Mononuclear cell (primary cell): ENCODE results near the gene MB21D2. TPM values are rescaled to one million over a fixed set of nuclear protein-coding genes. Genes with fewer than 3 reads are reported as not detected.

Source experiments
- H3K27me3 ChIP-seq: 2 replicates; pipeline ENCODE4 v1.6.0; 2011; ENCODE audit warnings: low read length, control low read depth; ENCODE audit not compliant: insufficient read depth
- H3K4me1 ChIP-seq: 2 replicates; pipeline ENCODE4 v1.5.1; 2011; ENCODE audit warnings: mild to moderate bottlenecking, low read length, control low read depth; ENCODE audit not compliant: insufficient read depth
- H3K4me3 ChIP-seq: 2 replicates; pipeline ENCODE4 v1.5.1; 2011; ENCODE audit warnings: mild to moderate bottlenecking, low read length, moderate library complexity
- H3K9me3 ChIP-seq: 2 replicates; pipeline ENCODE4 v1.5.1; 2011; ENCODE audit warnings: low read depth, mild to moderate bottlenecking, control low read depth, low read length
- total RNA-seq: library from RNA; depleted of rRNA; stranded (reverse); fragments of >200 nt; gene quantifications from one replicate; pipeline ENCODE4 v1.2.3, GENCODE V29; 2012

The MB21D2 gene
- total RNA-seq, 1 donor = 8.7 TPM

DNA sequence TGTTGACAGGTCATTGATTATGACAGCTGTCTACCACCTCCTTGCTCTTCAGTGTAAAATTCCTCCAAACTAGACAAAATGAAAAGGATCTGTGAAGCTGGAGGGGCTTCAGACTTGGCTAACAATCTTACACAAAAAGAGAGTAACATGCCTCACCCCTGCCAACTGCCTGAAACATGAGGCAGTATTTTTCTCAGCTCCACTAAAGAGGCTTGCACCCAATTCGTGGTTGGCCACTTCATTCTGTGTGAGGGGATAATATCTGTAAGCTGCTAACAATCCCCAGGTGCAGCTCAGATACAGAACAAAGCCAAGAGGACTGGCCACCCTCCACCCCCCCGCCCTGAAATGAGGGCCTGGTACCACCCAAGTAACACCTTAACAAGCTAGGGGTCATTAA lies 2.8 kb downstream of the MB21D2 start:
- peaks cover 23% of the 10 kb centered on the region for H3K4me1 ChIP-seq
- peaks cover 63% of the 10 kb centered on the region for H3K27me3 ChIP-seq
- H3K4me3 ChIP-seq = no peak overlapping the region
- no peaks in the 10 kb centered on the region for H3K9me3 ChIP-seq

DNA sequence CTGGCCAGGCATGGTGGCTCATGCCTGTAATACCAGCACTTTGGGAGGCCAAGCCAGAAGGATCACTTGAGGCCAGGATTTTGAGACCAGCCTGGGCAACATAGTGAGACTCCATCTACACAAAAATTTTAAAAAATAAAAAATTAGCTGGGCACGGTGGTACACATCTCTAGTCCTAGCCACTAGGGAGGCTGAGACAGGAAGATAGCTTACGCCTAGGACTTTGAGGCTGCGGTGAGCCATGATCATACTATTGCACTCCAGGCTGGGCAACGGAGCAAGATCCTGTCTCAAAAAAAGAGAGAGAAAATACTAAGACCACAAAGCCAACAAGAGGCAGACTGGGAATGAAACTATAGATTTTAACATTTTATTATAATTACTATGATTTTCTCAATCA lies 4.1 kb downstream of the MB21D2 start:
- peaks cover 50% of the 10 kb centered on the region for H3K27me3 ChIP-seq

DNA sequence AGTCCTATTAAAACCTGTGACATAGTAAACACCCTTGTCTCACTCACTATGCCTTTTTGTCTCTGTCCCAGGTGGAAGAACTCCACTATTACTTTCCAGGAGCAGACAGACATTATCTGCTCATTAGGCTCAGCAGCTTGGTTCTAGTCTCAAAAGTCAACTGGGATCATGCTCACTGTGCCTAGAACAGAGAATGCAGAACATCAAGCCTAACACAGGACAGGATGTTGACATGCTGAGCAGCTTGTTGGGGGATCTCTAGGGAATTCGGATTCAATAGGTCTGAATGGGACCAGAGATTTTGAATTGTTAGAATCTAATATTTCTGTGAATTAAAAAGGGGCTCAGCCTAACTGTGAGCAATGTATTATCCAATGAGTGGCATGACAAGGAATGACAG lies 6.4 kb downstream of the MB21D2 start:
- Histone ChIP-seq H3K27me3 (peaks cover 30% of the 10 kb centered on the region), H3K4me3 (no peak overlapping the region), H3K9me3 (no peaks in the 10 kb centered on the region), H3K4me1 (peaks cover 3% of the 10 kb centered on the region)

More for the DNA sequence above, 4.1 kb downstream of the MB21D2 start:
- H3K4me3 ChIP-seq = no peak overlapping the region
- peaks cover 20% of the 10 kb centered on the region for H3K4me1 ChIP-seq
- no peaks in the 10 kb centered on the region for H3K9me3 ChIP-seq

DNA sequence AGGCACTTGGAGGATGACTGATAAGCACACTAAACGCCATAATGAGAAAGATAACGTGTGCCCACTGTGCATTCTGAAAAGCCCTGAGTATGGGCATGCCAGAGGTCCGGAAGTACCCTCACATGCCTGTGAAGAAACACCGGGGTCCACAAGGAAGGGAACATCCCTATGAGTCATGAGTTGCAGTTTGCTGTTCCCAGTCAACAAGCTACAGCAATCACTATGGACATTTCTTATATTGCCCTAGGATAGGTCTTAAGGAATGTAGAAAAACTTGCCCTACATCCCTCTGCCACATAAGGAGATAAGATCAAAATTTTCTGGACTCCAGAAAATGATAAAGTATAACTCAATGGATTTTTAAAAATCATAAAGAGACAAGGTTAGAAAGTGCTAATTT lies 9.9 kb downstream of the MB21D2 start:
- Histone ChIP-seq H3K27me3 (no peaks in the 10 kb centered on the region), H3K4me1 (no peaks in the 10 kb centered on the region), H3K9me3 (no peaks in the 10 kb centered on the region), H3K4me3 (no peak overlapping the region)

DNA sequence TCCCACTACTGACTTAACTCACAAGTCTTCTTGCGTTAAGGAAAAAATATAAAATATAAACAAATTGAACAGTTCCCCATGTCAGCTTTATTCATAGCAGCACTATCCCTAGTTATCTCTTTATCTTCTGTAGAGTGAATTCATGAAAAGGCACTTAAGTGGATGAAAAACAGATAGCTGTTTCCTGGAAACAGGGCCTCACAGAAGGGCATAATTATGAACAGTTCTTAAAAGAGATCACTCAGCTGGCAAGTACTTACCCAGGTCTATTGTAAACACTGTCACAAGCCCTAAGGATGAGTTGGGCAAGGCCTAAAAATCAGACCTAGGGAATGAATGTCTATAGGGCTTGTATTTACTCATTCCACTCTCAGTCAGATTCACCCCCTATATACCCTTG lies 10.7 kb downstream of the MB21D2 start:
- H3K4me1 ChIP-seq = no peaks in the 10 kb centered on the region
- H3K27me3 ChIP-seq = no peaks in the 10 kb centered on the region
- H3K9me3 ChIP-seq = no peaks in the 10 kb centered on the region
- no peak overlapping the region for H3K4me3 ChIP-seq

DNA sequence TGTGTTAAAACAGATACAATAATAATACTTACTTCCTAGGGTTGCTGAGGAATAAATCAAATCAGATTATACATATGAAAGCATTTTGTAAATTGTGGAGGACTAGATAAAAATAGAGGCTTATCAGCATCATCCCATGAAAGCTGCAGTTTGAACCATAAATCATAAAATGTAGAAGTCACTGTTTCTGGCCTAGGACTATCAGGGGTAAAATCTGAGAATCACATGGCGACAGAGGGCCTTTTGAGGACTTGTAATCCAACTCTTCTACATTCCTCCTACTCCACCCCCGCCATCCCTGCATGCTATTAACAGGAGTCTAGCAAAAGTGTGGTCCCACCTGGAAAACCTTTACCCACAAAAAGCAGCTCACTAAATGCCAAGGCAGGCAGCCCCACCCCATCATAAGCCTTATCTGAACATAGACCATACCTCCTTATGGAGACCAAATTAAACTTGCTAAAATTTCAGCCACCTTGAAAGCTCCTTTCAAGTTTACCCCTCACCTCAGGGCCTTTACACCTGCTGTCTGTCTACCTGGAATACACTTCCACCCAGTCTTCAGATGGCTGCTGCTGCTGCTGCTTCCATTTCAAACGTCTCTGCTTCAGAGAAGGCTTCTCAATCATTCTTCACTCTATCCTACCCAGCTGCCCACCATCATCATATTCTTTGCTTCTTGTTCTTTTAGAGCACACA lies 11.5 kb downstream of the MB21D2 start:
- H3K9me3 ChIP-seq = no peaks in the 10 kb centered on the region
- no peak overlapping the region for H3K4me3 ChIP-seq
- no peaks in the 10 kb centered on the region for H3K4me1 ChIP-seq
- no peaks in the 10 kb centered on the region for H3K27me3 ChIP-seq

DNA sequence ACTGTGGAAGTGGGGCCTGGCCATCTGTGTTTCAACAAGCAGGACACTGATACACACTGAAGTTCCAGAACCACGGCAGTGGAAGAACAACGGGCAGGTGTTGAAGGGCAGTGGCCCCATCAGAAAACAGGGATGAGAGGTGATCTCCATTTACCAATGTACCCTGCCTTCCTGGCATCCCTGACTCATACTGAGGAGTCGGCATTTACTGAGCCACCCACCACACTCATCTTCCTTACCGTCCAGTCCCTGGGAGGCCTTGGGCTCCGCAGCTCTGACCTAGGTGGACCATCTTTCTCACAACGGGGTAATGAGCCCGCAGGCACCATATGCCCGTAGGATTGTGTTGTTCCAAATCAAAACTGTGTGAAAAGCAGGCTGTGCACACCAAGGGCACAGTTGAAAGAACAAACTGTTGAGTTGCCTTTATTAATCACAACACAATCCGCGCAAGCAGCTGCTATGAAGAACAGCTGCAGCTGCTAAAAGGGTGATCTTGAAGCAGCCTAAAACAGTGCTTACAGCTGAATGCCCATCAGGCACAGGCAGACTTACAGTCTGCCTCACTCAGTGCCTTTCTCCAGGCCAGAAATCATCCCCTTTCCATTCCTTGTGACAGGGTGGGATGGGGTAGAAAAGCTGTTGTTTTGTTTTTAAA lies 12.9 kb downstream of the MB21D2 start:
- Histone ChIP-seq H3K27me3 (no peaks in the 10 kb centered on the region), H3K9me3 (no peaks in the 10 kb centered on the region), H3K4me3 (no peak overlapping the region), H3K4me1 (no peaks in the 10 kb centered on the region)

DNA sequence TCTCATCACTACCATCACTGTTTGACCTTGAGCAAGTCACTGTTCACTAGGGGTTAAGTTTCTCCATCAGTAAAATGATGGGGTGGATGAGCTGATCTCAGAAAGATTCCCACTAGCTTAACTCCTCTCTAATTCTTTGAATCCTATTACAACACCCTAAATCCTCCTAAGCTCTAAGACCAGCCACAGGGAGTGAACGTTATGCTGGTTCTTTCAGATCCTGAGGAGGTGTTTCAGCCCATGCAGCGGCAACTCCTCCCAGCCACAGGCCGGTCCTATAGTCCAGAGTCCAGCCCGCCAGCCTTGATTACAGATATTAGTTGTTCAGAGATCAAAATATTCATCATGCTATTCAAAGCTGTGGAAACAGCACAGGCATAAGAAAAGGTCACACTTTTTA lies 15.1 kb downstream of the MB21D2 start:
- Histone ChIP-seq H3K4me1 (peaks cover 11% of the 10 kb centered on the region), H3K9me3 (no peaks in the 10 kb centered on the region), H3K4me3 (no peak overlapping the region), H3K27me3 (no peaks in the 10 kb centered on the region)

DNA sequence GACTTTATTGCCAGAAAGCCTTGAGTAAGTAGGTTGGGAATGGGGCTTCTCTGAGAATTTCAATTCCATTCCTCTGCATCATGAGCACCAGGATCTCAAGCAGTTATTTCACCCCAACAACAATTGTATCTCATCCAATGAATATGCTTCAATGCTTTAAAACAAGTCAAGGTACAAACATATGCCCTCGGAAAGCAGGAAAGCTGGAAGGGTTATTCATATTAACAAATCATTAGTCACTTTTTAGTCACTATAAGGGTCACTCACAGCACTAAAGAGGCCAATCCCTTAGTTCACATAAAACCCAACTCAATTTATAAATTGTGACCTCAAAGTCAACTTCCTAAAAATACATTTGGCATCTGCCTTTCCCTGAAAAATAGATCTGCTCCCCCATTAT lies 16.2 kb downstream of the MB21D2 start:
- Histone ChIP-seq H3K4me3 (no peak overlapping the region), H3K4me1 (peaks cover 11% of the 10 kb centered on the region), H3K9me3 (no peaks in the 10 kb centered on the region), H3K27me3 (no peaks in the 10 kb centered on the region)

DNA sequence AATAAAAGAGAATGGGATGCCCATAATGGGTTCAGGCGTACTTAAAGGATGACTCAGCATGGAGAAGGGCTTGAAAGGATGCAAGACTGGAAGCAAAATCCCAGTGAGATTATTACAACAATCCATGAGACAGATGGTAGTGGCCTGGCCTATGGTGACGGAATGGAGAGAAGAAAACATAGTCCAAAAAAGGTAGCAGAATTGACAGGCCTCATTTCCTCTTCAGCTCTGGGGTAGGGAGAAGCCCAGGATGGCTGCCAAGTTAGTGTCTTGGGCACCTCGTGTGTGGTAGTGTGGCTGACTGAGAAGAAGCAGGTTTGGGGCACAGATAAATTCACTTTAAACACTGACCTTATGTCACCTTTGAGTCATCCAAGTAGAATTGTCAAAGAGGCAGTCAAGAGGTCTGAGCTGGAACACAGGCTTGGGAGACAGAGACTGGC lies 18.1 kb downstream of the MB21D2 start:
- no peaks in the 10 kb centered on the region for H3K27me3 ChIP-seq
- H3K4me3 ChIP-seq = no peak overlapping the region
- peaks cover 11% of the 10 kb centered on the region for H3K4me1 ChIP-seq
- no peaks in the 10 kb centered on the region for H3K9me3 ChIP-seq

DNA sequence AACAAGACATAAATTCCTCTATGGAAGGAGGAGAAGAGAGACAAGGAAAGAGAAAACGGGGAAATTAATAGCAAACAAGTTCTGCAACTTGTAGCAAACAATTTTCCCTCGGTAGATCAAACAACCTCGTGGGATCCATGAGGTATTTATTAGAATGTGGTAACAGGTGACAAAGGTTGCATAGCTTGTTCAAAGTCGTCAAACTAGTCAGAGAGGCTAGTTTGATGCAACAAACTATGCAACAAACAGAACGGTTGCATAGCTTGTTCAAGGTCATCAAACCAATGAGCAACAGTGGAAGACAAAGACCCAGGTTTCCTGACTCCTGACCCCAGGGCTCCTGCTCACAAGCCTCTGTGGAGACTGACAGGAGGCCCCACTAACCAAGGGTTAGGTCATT lies 20.7 kb downstream of the MB21D2 start:
- Histone ChIP-seq H3K27me3 (no peaks in the 10 kb centered on the region), H3K4me3 (no peak overlapping the region), H3K4me1 (peaks cover 28% of the 10 kb centered on the region), H3K9me3 (no peaks in the 10 kb centered on the region)

DNA sequence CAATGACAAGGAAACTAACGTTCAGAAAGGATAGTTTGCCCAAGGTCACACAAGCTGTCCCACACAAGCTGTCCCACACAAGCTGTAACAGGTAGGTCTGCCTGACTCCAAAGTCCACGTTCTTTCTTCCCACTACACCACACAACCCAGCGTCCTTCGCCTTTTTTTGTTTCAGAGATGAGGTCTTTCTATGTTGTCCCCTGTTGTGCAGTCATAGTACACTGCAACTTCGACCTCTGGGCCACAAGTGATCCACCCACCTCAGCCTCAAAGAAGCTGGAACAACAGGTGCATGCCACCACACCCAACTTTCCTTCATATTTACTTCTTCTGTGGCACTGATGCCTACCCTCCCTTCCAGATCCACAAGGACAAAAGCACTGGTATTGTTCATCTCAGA lies 21.4 kb downstream of the MB21D2 start:
- Histone ChIP-seq H3K4me1 (peaks cover 28% of the 10 kb centered on the region), H3K4me3 (no peak overlapping the region), H3K9me3 (no peaks in the 10 kb centered on the region), H3K27me3 (no peaks in the 10 kb centered on the region)

DNA sequence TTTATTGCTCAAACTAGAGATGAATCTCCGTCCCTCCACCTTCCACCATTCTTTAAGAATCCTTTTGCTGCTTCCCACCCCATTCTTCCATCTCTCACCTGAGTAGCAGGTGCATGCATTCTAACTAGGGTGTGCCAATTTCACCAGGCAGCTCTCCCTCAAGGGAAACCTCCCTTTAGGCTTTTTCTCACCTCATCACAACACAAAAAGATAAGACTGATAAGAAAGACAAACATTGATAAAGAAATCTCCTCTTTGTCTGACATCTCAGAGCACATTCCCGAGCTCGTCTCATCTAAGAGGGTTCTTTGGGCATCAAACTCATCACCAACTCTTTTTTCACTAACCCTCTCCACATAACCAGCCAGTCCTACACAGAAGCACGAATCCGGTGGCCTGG lies 23.0 kb downstream of the MB21D2 start:
- H3K4me3 ChIP-seq = no peak overlapping the region
- H3K4me1 ChIP-seq = peaks cover 28% of the 10 kb centered on the region
- no peaks in the 10 kb centered on the region for H3K27me3 ChIP-seq

DNA sequence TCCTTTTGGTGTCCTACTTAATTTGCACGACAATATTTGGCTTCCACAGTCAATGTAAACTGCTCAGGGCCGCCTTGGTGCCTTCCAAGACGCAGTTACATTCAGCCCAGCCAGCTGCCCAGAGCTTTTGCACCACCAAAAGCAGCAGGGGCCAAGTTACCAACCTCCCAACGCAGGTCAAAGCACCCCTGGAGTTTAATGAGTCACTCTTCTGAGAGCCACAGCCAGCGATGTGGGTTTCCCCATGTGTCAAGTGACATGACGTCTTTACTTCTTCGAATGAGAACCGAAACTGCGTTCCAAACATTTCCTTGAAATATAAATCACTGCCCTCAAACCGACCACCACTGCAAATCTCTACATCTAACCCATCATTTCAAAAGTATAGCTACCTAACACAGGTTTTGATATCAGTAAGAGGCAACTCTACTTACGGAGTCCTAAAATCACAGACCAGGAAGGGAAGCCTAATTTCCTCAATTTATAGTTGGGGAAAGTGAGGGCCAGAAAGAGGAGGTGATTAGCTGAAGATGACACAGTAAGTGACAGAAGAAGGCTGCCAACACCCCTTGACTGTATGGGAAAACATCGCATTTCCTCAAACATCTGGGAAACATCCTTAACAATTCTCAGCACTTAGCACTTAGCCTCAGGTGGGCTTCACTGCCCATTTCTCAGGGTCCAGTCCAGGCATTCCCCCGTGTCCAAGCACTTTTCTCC lies 24.5 kb downstream of the MB21D2 start:
- Histone ChIP-seq H3K4me3 (no peak overlapping the region), H3K27me3 (no peaks in the 10 kb centered on the region), H3K4me1 (peaks cover 17% of the 10 kb centered on the region), H3K9me3 (no peaks in the 10 kb centered on the region)

More for the DNA sequence above, 23.0 kb downstream of the MB21D2 start:
- H3K9me3 ChIP-seq = no peaks in the 10 kb centered on the region
